Stimulated activated CD4-positive, alpha-beta T cell treated with anti-CD3 and anti-CD28 coated beads, Interleukin-4, amount 100 ng/mL, for 1 hour (primary cell): ENCODE results near the gene IREB2.
"Not testable (repeated sequence)": the region's sequence is repeated elsewhere in the genome, so short reads cannot be mapped to it uniquely, and the experiment has no call there.

ENCODE experiments used
- DNase-seq: peaks from one replicate; pipeline ENCODE4 v3.0.0-alpha.2; 2020

Gene IREB2

DNA sequence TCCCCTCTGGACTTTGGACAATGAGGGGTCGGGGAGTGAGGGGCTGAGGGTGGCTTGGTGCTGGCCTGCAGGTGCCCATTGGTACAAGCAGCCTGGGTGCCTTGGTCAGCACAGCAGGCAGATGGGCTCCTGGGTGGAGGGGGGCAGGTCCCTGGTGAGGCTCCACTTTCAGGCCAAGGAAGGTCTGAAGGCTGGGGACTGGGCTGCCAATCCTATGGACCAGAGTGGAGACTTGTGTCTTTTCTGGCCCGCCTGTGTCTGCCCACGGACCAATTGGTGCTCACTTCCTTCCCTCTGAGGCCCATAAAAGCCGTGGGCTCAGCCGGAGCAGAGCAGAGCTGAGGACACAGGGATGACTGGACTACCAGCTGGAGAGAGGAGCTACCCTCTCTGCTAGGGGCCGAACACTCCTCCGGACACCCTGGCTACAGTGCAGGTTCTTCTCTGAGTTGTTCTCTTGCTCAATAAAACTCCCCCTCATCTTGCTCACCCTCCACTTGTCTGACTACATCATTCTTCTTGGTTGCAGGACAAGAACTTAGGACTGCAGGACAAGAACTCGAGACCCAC lies 31.9 kb upstream of the IREB2 start:
- no peak for DNase-seq

DNA sequence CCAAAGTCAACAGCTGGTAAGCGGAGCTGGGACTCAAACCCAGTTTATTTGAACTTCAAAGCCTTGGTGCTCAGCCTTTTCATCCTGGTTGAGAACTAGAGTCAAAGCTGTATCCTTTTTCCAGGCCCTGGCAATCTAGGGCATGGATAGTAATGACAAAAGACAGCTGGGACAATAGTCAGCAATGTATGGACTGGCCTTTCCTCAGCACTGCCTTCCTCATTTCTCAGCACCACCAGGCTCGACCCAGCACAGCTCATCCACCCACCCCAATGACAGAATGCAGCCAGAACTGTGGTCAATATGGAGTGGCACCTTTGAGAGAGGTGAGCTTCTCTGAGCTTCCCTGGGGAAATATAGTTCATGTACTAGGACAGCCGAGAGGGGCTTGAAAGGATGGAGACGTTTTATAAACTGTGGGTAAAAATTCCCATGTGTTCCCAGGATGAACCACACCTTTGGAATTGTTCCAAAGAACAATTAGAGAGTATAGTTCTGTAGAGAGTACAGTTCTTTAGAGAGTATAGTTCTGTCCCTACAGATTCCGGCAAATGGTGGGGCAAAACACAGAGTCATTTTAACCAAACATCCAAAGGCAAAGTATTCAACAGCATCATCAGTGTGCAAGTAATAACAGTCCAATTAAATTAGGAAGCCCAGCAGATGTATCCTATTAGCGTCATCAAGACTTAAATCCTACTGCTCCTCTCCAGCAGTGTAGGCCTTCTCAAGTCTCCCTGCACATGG lies 30.2 kb upstream of the IREB2 start:
- no peak for DNase-seq

DNA sequence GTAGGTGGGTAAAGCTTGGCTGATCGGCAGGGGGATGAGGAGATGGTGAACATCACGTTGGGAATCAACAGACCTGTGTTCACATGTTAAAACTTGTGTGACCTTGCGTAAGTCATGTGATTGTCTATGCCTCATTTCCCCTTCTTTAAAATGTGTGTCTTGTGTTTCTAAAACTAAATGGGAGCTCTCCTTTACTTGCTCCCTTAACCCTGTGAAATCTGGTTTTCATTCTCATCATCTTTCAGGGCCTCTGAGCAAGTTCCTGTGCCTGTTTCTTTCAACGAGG lies 29.7 kb upstream of the IREB2 start:
- DNase-seq: no peak

DNA sequence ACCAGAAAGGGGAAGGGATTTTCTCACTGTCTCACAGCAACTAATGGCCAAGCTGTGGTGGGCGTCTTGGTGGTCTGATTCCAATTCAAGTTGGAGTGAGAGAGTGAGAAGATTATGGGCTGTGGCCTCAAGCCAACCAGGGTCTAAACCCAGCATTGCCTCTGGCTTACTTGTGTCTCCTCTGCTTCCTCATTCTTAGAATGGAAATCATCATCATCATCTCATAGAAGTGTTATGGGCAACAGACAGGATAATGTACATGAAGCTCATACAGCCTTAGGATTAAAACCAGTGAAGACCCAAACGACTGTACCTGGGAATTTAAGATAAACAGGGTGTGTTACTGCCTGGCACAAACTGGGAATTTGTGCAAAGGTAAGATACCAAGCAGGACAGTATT lies 29.1 kb upstream of the IREB2 start:
- no peak for DNase-seq

DNA sequence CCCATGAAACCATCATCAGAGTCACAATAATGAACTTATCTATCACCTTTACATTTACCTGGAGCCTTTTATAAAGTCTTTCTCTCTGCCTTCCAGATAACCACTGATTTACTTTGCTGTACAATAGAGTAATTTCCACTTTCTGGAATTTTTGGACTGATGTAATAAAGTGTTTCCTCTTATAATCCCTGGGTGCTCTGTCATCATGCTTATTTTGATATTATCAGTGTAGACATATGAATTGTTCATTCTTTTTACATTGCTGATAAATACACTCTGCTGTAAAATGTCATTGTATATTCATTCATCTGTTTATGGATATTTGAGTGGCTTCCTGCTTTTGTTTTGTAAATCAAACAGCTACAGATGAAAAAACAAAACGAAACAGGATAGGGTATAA lies 27.0 kb upstream of the IREB2 start:
- DNase-seq: no peak

DNA sequence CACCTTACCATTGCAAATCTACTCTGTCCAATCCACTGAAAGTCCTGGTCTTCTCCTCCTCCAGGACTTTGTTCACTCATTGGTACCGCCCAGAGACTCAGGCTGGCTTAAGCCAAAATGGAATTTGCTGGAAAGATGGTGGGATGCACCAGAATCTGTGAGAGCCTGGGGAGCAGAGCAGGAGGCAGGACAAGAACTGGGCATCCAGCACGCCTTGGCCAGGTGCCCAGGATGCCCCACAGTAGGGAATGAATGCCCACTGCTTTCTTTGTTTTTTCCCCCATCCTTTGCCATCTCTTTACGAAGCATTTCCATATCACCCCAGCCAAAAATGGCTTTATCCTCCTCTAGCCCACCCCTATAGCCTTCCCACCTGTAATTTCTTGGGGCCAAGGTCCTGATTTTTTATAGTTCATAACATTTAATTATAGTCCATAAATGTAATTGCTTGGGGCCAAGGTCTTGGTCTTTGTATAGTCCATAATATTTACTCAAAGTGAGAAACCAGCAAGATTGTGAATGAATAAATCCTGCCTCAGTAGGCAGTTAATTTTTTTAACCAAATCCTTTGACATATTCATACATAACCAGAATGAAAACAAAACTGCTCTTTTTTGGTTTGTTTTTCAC lies 23.3 kb upstream of the IREB2 start:
- DNase-seq: no peak

DNA sequence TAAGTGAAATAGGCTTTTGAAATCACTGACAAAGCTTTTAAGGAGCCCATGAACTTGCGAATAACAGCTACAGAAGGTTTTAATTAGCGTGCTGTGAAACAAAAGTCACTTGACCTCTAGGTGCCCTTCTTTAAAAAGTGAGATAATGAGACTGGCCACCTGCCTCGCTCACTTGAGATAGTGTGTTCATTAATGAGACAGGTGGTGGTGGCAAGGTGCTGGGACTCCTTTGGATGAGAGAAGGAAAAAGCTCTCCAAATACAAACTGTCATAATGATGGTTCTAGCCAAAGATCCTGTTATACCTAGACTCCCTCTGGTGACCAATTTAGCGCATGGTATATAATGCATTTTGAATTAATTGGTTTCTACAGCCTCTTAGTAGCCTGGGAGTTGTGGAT lies 22.7 kb upstream of the IREB2 start:
- DNase-seq: no peak

DNA sequence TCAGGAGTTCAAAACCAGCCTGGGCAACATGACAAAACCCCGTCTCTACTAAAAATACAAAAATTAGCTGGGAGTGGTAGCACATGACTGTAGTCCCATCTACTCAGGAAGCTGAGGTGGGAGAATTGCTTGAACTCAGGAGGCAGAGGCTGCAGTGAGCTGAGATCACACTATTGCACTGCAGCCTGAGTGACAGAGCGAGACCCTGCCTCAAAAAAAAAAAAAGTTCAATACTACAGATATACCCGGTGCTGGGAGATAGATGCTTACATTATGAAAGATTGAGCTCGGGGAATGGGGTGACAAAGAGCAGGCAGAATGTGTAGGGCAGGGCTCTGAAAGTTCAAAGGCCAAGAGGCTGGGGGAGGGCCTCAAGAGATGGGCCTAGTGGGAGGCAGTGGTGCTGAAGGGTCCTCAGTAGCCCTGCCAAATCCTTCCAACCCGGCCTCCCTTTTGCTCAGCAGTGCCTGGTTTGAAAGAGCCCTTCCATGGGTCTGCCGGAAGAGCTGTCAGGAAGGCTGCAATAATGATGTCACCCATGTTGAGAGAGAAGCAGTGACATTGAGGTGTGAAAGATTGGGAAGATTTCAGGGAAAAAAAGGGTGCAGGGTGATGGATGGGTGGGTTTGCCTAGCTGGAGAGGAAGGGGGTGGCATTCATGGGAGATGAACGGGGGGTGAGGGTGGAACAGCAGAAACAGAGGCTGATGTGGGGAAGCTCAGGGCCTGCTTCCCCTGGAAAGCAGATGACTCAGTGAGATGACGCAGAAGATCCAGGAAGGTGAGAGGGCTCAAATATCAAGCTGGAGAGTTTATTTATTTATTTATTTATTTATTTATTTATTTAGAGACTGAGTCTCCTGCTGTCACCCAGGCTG lies 20.0 kb upstream of the IREB2 start:
- no peak for DNase-seq

DNA sequence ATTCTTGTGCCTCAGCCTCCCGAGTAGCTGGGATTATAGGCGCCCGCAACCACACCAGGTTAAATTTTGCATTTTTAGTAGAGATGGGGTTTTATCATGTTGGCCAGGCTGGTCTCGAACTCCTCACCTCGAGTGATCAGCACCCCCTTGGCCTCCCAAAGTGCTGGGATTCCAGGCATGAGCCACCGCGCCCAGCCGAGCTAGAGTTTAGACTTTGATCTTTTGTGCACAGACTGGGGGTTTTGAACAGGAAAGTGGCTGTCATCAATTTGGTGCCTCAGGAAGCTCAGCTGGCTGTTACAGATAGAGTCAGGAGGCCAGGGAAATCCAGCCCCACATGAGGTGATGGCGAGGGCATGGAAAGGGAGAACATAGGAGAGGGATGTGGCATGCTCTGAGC lies 19.3 kb upstream of the IREB2 start:
- no peak for DNase-seq

DNA sequence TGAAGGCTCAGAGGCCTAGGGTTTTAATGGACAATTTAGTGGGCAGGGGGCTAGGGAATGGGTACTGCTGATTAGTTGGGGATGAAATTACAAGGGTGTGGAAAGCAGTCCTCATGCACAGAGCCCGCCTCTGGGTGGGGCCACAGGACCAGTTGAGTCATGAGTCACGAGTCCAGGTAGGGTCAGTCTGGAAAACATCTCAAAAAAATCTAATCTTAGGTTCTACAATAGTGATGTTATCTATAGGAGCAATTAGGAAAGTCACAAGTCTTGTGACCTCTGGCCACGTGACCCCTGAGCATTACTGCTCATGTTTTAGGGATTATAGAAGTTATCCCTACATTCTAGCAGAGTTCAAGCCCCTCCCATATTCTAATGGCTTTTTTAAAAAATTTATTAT lies 18.6 kb upstream of the IREB2 start:
- no peak for DNase-seq

DNA sequence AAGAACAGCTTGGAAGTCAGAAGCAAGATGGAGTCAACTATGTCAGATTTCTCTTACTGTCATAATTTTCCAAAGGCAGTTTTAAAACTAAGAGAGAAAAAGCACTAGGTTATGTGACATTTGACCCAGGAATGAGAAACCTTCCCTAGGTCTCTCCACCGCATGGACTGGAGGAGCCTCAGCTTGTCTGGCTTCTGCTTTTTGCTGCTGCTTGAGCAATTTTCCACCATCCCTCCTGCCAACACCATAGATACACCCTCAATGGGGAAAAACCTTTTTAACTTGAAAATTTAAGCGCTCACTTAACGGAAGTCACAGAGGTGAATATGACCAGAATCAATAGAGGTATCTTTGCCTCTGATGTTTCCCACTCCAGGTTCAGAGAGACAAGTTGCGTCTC lies 17.8 kb upstream of the IREB2 start:
- DNase-seq: no peak

DNA sequence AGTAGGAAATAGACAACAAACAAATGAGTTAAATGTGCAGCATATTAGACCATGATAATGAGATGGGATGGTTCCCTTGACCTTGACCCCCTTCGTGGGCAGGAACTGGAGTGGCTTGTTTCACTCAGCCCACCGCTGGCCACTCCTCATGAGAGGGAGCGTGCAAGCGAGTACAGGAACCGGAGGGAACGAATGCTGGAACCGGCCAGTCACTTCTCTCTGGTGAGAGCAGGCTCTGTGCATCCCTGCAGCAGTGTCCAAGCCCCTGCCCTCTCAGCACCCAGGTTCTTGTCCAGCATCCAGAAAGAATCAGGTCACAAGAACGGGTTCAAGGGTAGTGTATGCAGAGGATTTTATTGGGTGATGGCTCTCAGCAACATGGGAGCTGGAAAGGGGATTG lies 17.2 kb upstream of the IREB2 start:
- no peak for DNase-seq

DNA sequence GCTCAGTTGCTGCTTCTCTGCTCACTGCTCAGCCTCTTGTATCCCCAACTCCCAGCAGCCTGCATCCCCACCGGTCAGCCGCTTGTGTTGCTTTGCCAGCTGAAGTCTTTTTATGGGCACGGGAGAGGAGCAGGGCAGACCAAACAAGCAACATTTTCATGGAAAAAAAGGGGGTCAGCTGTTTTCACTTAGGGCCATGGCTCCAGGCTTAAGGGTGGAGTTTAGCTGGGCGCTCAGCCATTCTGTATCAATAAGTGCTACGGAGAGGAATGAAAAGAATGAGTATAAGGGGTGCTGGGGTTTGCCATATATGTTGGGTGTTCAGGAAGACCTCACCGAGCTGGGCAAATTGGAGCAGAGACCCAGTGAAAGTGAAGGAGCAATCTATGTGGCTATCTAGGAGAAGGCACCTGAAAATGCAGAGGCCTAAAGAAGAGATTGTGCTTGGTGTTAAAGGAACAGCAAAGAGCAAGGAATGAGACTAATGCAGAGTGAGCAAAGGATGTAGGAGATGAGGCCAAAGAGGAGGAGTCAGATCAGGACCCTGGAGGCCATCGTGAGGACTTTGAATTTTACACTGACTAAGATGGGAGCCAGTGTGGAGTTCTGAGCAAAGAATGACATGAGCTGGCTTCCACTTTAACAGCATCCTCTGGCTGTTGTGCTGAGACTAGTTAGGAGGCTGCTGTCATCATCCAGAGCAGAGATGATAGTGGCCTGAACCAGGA lies 16.6 kb upstream of the IREB2 start:
- DNase-seq: no peak

DNA sequence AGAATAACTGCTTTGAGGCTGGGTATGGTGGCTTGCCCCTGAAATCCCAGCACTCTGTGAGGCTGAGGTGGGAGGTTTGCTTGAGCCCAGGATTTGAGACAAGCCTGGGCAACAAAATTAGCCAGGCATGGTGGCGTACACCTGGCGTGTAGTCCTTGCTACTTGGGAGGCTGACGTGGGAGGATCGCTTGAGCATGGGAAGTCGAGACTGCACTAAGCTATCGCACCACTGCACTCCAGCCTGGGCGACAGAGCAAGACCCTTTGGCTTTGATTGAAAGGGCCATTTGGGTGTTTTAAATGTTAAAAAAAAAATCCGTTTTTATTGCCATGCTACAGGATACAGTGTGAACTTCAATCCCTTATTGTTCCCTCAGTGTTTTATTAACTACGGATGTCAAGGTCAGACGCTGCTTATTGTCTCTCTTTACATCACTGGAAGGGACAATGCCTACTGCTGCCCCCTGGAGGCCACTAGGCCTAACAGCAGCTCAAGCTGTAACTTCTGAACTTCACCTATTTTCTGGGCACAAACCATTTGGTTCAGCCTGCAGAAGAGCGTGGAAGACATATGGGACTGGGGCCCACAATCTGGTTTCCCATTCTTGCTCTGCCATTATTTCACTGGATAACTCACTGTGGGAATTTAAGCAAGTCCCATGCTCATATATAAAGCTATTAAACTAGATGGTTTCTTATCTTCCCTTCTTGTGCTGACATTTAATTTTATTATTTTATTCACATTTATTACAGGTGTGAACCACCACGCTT lies 15.3 kb upstream of the IREB2 start:
- DNase-seq: peak; percentile 68

DNA sequence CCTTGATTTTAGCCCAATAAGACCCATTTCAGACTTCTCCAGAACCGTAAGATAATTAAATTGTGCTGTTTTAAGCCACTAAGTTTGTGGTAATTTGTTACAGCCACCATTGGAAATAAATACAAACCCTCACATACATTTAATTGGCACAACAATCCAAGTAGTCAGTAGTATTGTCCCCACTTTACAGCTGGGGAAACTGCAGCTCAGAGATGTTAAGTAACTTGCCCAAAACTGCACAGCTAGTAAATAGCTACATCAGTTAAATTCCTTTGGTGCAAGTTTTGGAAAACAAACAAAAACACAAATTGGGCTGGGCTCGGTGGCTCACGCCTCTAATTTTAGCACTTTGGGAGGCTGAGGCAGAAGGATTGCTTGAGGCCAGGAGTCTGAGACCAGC lies 13.3 kb upstream of the IREB2 start:
- DNase-seq: no peak

DNA sequence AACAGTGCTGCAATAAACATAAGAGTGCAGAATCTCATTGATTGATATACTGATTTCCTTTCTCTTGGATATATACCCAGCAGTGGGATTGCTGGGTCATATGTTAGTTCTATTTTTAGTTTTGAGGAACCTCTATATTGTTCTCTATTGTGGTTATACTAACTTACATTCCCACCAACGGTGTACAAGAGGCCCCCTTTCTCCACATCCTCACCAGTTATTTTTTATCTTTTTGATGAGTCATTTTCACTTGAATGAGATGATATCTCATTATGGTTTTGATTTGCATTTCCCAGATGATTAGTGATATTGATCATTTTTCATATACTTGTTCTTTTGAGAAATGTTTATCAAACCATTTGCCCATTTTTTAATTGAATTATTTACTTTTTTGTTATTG lies 12.4 kb upstream of the IREB2 start:
- no peak for DNase-seq

DNA sequence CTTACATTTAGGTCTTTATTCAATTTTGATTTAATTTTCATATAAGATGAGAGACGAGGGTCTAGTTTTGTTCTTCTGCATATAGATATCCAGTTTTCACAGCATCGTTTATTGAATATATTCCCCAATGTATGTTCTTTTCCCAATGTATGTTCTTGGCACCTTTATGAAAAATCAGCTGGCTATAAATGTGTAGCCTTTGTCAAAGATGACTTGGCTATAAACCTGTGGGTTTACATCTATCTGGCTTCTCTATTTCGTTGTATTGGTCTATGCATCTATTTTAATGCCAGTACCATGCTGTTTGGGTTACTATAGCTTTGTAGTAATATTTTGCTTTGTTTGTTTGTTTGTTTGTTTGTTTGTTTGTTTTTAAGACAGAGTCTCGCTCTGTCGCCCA lies 11.7 kb upstream of the IREB2 start:
- DNase-seq: no peak

DNA sequence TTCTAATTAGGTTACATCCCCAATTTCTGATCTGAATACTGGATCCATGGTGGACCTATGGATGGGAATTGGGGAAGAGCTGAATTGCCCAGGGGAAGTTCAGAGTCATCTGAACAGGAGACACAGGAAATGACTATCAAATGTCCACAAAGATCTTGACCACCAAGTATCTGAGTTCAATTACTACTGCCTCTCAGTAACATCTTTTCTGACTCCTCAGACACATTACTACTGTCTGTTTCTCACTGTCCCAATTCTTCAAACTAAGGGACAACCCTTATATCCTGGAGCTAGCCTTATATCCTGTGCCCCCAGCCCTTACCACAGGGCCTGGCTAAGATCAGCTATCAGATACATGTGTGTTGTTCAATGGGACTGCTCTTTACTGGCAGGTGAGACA lies 10.1 kb upstream of the IREB2 start:
- DNase-seq: no peak

DNA sequence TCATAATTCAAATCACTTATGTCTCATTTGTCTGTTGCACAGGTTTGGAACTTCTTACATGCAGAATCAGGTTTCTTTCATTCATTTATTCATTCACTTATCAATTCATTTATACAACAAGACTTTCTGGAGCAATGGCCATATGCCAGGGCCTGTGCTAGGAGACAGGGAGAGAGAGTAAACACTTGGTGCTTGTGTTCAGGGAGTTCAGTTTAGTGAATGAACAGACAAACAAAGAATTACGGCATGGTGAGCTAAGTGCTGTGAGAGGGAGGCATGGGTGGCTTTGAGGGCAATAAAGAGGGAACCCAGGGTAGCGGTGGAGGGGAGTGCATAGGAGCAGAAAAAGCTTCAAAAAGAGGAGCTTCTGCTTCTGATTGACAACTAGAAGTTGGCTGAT lies 8.5 kb upstream of the IREB2 start:
- no peak for DNase-seq

DNA sequence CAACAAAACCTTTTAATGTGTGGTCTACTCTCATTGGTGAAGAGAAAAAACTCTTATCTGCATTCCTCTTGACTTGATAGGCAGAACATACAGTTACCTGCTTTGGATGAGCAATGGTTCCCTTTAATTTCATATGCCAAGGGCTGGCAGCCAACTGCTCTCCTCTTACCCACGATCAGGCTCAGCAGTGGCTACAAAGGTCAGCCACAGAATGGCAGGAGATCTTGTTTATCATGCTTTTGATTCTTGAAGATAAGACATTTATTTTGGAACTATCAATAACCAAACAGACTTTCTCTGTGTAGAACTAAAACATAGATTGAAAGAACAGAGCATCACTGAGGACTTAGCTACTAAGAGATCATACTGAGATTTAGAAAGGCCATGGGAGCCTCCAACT lies 6.1 kb upstream of the IREB2 start:
- DNase-seq: no peak

DNA sequence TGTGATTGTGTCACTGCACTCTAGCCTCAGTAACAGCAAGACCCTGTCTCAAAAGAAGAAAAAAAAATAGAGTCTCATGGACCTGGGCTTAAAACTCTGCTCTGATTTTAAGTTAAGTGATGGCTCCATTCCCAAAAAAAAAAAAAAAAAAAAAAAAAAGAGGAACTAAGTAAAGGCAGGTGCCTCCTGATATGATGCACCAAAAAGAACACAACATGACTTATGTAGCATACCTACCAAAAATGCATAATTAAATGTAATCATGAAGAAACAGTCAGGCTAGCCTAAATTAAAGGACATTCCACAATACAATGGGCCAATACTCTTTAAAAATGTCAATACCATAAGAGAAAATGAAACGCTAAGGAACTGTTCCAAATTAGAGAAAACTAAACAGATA lies 5.4 kb upstream of the IREB2 start:
- DNase-seq: no peak

DNA sequence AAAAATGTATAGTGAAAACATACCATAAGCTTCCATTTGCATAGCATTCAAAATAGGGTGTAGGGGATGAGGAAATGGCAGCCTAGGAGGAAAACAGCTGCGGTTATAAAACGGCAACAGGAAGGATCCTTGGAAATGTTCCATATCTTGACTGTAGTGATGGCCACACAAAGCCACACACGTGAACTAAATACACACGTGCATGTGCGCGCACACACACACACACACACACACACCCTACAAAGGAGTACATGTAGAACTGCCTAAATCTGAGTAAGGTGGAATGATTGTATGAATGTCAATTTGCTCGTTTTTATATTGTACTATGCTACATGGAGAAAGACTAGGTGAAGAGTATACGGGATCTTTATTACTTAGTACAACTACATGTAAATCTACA lies 3.9 kb upstream of the IREB2 start:
- no peak for DNase-seq

DNA sequence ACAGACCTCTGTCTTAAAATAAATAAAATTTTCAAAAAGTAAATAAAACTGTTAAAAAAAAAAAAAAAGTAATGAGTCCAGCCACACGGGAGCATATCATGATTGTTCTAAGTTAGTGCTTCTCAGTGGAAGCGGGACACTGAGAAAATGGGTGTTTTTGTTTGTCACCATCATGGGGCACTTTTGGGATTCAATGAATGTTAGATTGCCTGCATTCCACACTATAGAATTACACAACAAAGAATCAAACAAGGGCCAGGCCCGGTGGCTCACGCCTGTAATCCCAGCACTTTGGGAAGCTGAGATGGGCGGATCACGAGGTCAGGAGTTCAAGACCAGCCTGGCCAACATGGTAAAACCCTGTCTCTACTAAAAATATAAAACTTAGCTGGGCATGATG lies 3.3 kb upstream of the IREB2 start:
- not testable (repeated sequence) for DNase-seq
